ENCODE results near the gene DIAPH3. TPM values are rescaled to one million over a fixed set of nuclear protein-coding genes. Genes with fewer than 3 reads are reported as not detected.
"Not testable (repeated sequence)": the region's sequence is repeated elsewhere in the genome, so short reads cannot be mapped to it uniquely, and the experiment has no call there.

The DIAPH3 gene
- total RNA-seq, 1 donor from 2014 or later: 0.15 TPM

GRCh38 chr13:60095300-60095699 is 68.4 kb downstream of the DIAPH3 start:
- ATAC-seq: no peak
- no peak for DNase-seq (ENCODE audit: low spot score)

GRCh38 chr13:60094385-60095088 is 69.2 kb downstream of the DIAPH3 start:
- DNase-seq (ENCODE audit: low spot score) (no peak), ATAC-seq (no peak)

DNA sequence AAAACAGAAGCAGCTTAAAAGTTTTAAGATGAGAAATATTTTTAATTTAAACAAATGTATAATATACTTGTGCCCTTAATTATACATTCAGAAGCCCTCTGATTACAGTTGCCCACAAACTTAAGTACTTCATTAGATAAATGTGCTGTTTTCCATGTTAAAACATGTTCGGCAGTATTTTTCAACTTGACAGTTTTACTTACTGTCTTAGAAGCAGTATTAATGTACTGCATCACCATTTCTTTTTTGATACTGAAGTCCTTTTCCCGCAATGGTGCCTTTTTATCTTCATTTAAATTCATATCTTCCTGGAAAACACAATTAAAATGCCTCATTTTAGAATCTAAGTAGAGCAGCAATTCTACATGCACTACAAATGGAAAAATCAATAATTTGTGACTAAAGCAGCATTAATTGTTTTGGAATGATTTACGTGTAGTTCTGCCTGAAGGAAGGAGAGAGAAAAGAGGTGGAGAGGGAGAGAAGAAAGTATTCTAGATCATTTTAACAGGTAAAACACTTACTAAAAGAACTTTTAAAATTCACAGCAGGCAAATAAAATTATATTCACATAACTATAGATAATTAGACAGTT is 70.2 kb downstream of the DIAPH3 start:
- ATAC-seq (no peak), DNase-seq (ENCODE audit: low spot score) (no peak)

GRCh38 chr13:60091573-60091972 is 72.2 kb downstream of the DIAPH3 start:
- DNase-seq (ENCODE audit: low spot score) (no peak), ATAC-seq (no peak)

- ATAC-seq (no peak), DNase-seq (ENCODE audit: low spot score) (no peak)
Measured at GRCh38 chr13:60090574-60090973, 73.2 kb downstream of the DIAPH3 start.

DNA sequence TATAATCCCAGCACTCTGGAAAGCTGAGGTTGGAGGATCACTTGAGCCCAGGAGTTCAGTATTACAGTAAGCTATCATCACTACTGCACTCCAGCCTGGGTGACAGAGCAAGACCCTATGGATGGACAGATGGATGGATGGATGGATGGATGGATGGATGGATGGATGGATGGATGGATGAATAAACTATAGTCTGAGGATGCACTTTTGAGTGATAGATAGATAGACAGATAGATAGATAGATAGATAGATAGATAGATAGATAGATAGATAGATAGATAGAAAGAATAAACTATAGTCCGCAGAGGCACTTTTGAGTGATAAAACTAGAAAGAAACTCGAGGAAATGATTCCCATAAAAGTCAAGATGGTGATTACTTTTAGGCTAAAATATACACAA is 79.9 kb downstream of the DIAPH3 start:
- ATAC-seq; DNase-seq (ENCODE audit: low spot score): not testable (repeated sequence)

DNA sequence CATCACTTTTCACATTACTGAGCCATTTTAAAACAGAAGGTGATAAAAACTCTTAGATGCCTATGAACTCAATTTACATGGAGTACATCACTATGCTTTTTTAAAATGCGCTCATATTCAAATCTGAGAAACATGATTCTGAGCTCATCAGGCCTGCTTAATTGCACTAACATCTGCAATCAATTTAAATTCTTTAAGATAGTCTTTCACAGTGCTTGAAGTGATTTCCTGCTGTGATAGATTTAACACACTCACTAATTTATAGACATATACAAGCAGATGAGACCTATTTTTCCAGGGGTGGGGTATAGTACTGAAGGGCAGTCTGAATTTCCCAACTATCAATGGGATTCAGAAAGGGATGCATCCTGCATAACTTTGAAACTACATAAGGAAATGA is 82.9 kb downstream of the DIAPH3 start:
- DNase-seq (ENCODE audit: low spot score) (no peak), ATAC-seq (no peak)

DNA sequence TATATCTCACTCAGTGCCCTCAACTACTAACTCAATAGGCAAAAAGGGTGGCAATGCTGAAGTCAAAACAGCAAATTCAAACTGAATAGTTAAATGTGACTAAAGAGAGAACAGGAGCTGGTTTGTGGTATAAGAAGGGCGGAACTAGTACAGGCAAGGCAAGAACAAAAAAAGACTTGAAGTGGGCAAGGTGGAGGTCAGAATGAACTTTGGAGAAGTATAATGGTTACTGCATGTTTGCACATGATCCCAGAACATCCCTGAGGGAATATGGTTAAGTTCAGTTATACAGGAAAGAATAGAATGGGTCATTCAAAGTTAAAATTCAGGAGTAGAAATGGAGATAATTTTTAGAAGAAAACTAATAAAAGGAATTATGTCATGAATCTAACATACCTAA is 85.5 kb downstream of the DIAPH3 start:
- DNase-seq (ENCODE audit: low spot score) (no peak), ATAC-seq (no peak)

DNA sequence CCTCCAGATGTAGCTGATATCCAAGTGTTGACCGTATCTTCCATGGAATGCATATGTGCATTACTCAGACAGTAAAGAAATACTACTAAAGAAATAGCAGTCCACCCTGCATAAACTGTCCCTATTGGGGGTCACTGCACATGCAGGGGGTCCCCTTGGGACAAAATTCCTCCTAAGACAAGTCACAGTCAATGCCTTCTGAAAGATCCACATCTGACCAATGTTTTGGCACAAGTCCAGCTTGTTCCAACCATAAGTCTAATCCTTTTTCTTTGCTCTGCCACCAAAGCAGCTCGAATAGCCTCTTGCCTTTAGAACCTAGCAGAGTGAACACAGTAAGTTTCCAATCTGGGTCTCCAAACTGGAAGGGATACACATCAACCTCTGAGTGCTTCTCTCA is 87.9 kb downstream of the DIAPH3 start:
- no peak for DNase-seq (ENCODE audit: low spot score)

GRCh38 chr13:60074397-60074796 is 89.3 kb downstream of the DIAPH3 start:
- no peak for ATAC-seq
- no peak for DNase-seq (ENCODE audit: low spot score)

More for the DNA sequence above, 87.9 kb downstream of the DIAPH3 start:
- ATAC-seq: no peak

DNA sequence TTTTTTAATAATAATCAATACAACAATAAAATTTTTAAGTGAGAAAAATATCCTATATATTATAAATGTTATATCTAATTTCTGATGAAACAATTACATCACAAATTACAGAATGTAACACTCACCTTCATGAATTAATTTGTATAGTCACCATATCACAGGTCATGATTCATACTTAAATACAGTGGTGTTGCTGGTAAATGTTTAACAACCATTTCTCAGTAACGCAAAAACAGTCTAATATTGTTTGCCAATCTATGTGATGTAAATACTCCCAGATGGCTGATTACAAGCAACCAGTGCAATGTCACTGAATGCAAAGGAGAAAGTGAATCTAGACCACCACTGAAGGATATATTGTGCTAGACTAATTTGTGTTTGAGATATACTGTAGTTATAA is 97.5 kb downstream of the DIAPH3 start:
- DNase-seq (ENCODE audit: low spot score) (no peak), ATAC-seq (no peak)

DNA sequence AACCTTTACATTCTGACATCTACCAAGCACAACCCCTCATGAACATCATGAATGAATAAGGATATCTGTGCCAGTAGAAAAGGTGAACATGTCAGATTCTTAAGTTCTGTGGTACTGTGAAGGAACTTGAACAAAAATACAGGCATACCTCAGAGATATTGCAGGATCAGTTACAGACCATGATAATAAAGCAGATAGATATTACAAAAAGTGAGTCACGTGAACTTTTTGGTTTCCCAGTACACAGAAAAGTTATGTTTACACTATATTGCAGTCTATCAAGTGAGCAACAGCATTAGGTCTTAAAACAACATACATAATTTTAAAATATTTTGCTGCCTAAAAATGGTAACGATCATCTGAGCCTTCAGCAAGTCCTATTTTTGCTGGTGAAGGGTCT is 101.2 kb downstream of the DIAPH3 start:
- ATAC-seq: no peak

GRCh38 chr13:60061737-60062136 is 102.0 kb downstream of the DIAPH3 start:
- DNase-seq (ENCODE audit: low spot score): no peak
- no peak for ATAC-seq

More for the DNA sequence above, 101.2 kb downstream of the DIAPH3 start:
- no peak for DNase-seq (ENCODE audit: low spot score)

DNA sequence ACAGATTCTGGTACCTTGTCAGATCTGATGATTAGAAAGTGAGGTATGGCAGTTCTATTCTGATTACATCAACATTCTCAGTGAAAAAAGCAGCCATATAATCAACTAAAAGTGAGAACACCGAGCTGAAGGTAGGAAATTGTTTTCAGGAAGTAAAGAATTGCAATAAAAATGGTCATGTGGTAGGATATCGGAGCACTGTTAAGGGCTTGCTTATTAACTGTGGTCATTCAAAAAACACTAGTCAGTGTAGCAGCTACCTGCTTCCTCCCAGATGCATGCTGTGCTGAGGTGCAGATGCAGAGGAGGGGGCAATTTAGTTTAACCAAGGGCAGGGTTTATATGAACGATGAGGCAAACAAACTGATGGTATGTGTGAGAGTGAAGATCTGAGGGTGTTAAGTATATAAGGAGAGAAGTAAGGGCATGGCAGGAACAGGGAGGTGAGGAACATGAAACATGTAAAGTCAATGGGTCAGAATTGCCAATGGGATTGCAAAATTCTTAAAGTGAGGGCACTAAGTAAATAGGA is 111.9 kb downstream of the DIAPH3 start:
- ATAC-seq (peak; percentile 36), DNase-seq (ENCODE audit: low spot score) (no peak)

GRCh38 chr13:60048353-60048752 is 115.4 kb downstream of the DIAPH3 start:
- not testable (repeated sequence) for ATAC-seq; DNase-seq (ENCODE audit: low spot score)

DNA sequence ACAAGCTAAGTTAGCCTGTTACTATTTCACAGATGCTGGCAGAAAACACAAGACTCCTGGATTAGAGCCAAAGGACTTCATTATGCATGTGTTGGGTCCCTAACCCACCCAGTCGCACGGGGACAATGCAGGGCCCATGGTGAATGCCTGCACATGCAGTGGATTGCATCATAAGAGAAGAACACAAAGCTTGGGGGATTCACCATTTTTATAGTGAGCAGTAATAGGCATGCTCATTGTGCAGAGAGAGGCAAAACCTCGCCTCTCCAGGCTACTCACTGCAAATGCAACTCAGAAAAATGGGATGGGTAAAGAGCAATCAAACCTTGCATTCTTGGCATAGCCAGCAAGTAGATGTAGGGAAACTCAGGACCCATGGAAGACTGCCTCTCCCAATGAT is 115.8 kb downstream of the DIAPH3 start:
- no peak for DNase-seq (ENCODE audit: low spot score)

GRCh38 chr13:60044321-60044720 is 119.4 kb downstream of the DIAPH3 start:
- DNase-seq (ENCODE audit: low spot score) (no peak), ATAC-seq (no peak)

More for the DNA sequence above, 115.8 kb downstream of the DIAPH3 start:
- no peak for ATAC-seq

DNA sequence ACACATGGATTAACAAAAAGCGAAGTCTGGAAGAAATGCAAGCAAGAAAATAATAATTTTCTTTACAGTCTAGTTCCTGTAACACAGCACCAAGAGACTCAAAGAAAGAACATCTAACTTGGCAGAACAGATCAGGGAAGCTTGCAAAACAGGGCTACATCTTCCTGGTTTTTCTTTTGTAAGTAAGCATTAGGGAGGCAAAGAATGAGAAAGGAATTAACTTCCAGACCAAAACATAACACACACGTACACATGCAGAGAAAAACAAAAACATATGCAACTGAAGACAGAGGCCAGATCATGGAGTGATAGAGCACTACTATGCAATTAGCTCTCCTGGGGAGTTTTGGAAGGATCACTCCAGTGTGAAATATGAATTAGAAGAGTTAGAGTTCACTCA is 120.5 kb downstream of the DIAPH3 start:
- no peak for DNase-seq (ENCODE audit: low spot score)

GRCh38 chr13:60040668-60041067 is 123.1 kb downstream of the DIAPH3 start:
- ATAC-seq; DNase-seq (ENCODE audit: low spot score): not testable (repeated sequence)

More for the DNA sequence above, 120.5 kb downstream of the DIAPH3 start:
- no peak for ATAC-seq

DNA sequence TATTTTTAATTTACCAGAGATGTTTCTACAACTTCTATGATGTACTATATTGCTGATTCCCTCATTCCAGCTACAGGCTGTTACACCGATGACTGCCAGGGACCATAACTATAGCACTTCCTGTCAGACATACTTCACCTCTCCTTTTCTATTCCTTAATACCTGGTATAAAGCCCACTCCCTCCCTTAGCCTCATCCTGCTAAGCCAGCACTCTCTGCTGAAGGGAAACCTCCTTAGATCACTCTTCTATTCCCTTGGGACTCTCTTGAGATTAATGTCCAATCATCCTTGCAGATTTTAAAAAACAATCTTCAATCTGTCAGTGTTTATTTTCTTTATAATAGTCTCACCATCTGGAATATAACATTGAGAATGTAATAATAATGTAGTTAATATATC is 127.9 kb downstream of the DIAPH3 start:
- DNase-seq (ENCODE audit: low spot score): no peak
- ATAC-seq: no peak

DNA sequence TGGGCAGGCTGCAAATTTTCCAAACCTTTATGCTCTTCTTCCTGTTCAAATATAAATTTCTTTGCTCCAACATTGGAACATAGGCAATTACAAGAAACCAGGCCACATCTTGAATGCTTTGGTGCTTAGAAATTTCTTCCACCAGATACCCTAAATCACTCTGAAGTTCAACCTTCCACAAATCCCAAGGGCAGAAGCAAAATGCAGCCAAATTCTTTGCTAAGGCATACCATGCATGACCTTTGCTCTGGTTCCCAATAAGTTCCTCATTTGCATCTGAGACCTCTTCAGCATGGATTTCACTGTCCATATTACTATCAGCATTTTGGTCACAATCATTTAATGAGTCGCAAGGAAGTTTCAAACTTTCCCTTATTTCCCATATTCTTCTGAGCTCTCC is 130.9 kb downstream of the DIAPH3 start:
- DNase-seq (ENCODE audit: low spot score) (no peak), ATAC-seq (no peak)

DNA sequence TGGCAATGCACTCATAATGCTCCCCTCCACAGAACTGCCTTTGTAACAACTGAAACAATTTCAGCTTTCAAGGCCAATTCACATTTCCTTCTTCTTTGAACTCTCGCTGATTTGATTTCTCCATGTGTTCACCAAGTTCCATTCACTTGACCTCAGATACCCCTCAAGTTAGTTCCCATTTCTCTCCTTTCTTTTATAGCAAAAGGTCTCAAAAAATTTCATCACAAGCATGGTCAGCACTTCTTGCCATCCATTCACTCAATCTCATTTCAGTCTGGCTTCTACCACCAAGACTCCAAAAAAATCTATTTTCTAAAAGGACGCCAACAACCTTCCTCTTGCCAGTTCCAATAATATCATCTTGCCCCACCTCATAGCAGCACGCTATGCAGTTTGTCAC is 135.7 kb downstream of the DIAPH3 start:
- DNase-seq (ENCODE audit: low spot score): no peak
- peak; percentile 26 for ATAC-seq
